ENCODE results near the gene PRUNE2.
A peak's percentile ranks its signal among the peaks of the same experiment; 100 is the strongest.
"Not testable (repeated sequence)": the region's sequence is repeated elsewhere in the genome, so short reads cannot be mapped to it uniquely, and the experiment has no call there.

PRUNE2 gene

DNA sequence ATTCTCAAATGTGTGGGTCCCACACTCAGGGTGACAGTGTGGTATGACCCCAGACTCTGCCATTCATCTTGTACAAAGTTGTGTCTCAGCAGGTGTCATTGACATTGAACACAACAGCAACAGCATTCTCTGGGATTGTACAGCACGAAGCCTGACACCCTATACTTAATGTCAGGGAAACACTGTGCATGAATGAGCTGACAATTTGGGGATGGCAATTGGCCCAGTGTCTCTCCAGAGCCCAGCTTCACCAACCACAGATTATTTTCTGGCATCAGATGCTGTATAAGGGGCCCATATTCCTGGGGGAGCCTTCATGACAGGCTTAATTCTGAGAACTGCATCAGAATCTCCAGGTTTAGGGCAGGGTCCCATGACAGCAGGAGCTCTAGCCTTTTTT lies 303.7 kb downstream of the PRUNE2 start:
- DNase-seq (ENCODE audit: low spot score), result no peak

GRCh38 chr9:76600007-76600615 lies 305.8 kb downstream of the PRUNE2 start:
- DNase-seq (ENCODE audit: low spot score), result no peak

- DNase-seq (ENCODE audit: low spot score), result no peak
Measured at GRCh38 chr9:76598981-76599380, 306.9 kb downstream of the PRUNE2 start.

- DNase-seq (ENCODE audit: low spot score), result peak; percentile 4
Measured at GRCh38 chr9:76595645-76596044, 310.3 kb downstream of the PRUNE2 start.

DNA sequence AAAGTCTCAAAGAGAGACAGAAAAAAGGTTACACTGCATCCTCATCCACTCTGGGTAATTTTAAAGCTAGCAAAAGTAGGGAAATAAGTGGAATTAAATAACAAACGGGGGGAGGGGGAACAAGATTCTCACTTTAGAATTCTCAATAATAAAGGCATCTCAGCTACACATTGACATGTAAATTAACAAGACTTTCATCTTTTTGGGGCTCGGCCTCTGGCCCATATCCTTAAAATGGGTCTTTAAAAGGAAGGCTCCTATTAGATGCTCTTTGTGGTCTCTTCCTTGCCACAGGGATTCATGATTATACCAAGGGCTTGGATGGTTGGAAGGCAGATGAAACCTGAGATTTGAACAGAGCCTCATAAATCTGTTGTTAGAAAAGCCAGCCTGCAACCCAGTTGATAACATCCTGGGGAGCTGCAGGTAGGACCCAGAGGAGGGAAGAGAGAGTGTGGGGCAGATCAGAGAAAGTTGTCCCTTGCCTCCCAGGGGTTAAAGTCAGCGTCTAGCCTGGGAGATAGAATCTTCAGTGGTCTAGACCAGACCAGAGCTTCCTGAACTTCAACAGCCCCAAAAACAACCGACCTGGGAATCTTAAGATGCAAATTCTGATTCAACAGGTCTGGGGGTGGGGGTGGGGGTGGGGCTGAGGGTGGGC lies 311.0 kb downstream of the PRUNE2 start:
- no peak for DNase-seq (ENCODE audit: low spot score)

GRCh38 chr9:76593961-76594735 lies 311.8 kb downstream of the PRUNE2 start:
- DNase-seq (ENCODE audit: low spot score), result not testable (repeated sequence)

GRCh38 chr9:76592974-76593347 lies 313.0 kb downstream of the PRUNE2 start:
- DNase-seq (ENCODE audit: low spot score), result no peak

- DNase-seq (ENCODE audit: low spot score), result no peak
Measured at GRCh38 chr9:76592091-76592973, 313.6 kb downstream of the PRUNE2 start.

- no peak for DNase-seq (ENCODE audit: low spot score)
Measured at GRCh38 chr9:76591256-76591950, 314.5 kb downstream of the PRUNE2 start.

GRCh38 chr9:76588316-76588715 lies 317.6 kb downstream of the PRUNE2 start:
- no peak for DNase-seq (ENCODE audit: low spot score)

DNA sequence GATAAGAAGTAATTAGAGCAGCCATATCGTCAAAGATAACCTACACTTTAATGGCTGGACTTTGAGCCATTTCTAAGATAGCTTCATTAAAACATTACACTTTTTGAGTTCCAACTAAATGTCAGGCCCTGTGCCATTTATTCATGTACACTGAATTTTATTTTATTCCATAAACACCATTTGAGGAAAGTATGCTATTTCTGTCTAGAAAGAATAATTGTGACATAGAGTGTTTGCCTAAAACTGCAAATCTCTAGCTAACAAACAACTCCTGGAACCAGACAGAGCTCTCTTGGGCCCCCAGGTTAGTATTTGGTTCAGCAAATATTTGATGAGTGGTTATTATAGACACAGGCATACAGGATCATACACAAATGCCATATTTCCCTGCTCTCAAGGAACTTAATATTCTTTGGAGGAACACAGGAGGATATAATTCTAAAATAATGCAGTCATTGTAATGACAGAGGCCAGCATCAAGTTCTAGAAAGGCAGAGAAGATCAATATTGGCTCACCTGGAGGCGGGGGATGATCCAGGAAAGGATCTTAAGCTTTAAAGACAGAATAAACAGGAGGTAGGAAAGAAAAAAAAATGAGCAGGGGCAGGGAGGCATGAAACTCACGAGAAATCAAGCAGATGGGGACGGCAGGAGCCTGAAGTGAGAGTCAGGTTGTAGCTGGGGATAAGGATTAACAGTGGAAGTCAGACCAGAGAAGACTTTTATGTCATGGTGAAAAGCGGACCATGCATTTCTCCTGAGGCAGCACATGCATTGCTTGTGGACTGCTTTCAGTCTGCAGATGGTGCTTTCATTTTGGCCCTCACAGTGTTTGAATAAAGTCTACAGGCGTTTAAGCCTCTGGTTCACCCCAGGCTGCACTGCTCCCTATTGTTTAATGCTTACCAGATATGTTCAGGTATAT lies 319.3 kb downstream of the PRUNE2 start:
- DNase-seq (ENCODE audit: low spot score), result no peak

DNA sequence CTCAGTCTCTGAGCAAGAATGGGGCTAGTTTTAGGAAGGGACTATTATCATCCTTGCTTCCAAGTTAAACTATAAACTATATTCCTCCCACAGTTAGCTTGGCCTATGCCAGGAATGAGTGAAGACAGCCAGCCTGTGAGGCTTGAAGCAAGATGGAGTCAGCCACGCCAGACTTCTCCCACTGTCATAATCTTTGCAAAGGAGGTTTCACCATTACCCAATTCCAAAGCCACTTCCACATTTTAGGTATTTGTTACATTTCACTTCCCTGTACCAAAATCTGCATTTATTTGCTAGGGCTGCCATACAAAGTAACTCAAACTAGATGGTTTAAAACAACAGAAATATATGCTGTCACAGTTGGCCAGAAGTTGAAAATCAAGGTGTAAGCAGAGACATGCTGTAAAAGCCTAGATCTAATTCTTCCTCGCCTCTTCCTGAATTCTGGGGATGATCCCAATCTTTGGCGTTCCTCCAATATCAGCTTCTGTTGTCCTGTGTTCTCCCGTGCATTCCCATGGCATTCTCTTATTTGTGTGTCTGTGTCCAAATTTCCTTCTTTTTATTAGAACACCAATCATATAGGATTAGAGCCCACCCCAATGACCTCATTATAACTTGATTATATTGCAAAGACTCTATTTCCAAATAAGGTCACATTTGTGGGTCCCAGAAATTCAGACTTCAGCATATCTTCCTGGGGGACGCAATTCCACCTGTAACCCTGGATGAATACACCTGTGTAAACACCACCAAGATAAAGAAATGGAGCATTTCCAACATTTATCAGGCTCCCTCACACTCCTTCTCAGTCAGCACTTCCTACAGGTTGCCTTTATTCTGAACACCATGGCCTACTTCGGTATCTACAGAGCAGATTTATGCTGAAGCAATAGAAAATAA lies 320.2 kb downstream of the PRUNE2 start:
- DNase-seq (ENCODE audit: low spot score), result no peak

- DNase-seq (ENCODE audit: low spot score), result no peak
Measured at GRCh38 chr9:76583256-76583655, 322.7 kb downstream of the PRUNE2 start.

GRCh38 chr9:76581731-76582130 lies 324.2 kb downstream of the PRUNE2 start:
- DNase-seq (ENCODE audit: low spot score), result no peak

DNA sequence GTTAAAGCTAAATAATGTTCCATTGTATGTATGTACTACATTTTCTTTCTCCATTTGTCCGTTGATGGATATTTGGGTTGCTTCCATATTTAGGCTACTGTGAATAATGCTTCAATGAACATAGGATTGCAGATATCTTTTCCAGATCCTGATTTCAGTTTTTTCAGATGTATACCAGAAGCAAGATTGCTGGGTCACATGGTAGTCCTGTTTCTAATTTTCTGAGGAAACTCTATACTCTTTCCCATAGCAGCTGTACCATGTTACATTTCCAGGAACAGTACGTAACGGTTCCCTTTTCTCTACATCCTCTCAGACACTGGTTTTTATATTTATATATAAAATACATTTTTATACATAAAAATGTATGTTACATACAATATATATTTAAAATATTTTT lies 325.1 kb downstream of the PRUNE2 start:
- no peak for DNase-seq (ENCODE audit: low spot score)

DNA sequence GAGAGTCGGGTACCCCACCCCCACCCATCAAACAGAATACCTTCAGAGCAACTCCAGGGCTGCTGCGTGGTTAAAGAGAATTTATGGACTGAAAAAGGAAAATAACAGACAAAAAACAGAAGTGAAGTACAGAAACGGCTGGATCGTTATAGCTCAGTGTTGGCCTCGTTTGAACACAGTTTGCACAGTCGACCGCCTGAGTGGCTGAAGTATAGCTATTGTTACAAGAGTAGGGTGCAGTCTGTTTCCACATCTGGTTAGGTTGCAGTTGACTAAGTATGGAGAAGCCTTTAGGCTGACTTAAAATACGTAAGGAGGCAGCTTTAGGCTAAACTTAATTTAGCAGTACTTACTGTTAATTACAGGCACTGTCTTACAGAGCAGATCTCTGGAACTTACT lies 325.7 kb downstream of the PRUNE2 start:
- DNase-seq (ENCODE audit: low spot score), result no peak

DNA sequence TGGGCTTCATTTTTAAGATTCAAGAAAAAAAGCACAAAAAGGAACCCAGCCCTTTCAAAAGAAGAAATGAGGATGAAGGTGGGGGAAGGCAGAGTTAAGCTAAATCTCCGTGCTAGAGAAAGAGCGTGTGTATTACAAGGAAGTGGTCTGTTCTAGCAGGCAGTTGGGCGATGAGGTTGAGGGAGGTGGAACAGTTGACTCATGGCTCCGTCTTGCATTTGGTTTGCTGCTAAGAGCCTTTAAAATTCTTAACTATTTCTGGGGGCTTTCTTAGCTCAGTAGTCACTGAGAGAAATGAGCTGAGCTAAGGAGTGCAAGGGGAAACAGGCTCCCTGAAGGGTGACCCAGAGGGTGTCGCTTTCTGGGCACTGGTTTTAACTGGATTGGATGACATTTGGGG lies 329.6 kb downstream of the PRUNE2 start:
- DNase-seq (ENCODE audit: low spot score), result no peak

DNA sequence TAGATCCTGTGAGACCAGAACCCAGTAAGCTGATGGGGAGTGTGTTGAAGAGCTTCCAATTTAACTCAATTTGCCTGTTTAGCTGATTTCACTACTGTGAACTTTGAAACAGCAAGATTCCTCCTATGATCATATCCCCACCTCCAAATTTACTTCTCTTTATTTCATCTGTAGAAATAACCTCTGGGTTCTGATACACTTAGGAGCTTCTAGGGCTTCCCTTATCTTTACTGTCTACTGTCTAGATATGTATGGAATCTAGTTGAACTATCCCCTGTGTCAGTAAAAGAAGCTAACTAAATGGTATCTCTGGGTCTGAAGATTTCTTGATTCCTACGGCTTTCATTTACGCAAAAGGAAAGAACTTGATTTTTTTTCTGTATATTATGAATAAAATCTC lies 330.2 kb downstream of the PRUNE2 start:
- DNase-seq (ENCODE audit: low spot score), result no peak

GRCh38 chr9:76573905-76574760 lies 331.8 kb downstream of the PRUNE2 start:
- no peak for DNase-seq (ENCODE audit: low spot score)

All from SW480 (cell line).